HCT116 (cell line): Measurements from ENCODE around the gene GRM3. TPM values are rescaled to one million over a fixed set of nuclear protein-coding genes. Genes with fewer than 3 reads are reported as not detected.
A peak's percentile ranks its signal among the peaks of the same experiment; 100 is the strongest.

ENCODE experiments used
- ATAC-seq: fragments of 200-7000 bp; cut with Tn5 transposase; 2 replicates; pipeline ENCODE4 v1.9.1; 2020; ENCODE audit warnings: mild to moderate bottlenecking, moderate library complexity
- BruUV-seq: library from RNA; stranded (reverse); fragments of 400-500 nt; replicated peaks from 2 replicates; lab custom pipeline; 2021; lab: Mats Ljungman, UMichigan
- CTCF ChIA-PET: fragments of 300-600 bp; sonication (Branson Sonifier 250); formaldehyde crosslinking; loops from one replicate; lab custom pipeline; 2021; ENCODE audit warnings: antibody characterized with exemption; lab: Charles Lee
- POLR2A ChIA-PET: fragments of 300-600, 350-600 bp; sonication (Branson Sonifier 250); formaldehyde crosslinking; loops from one replicate; lab custom pipeline; 2021; ENCODE audit warnings: antibody characterized with exemption; lab: Charles Lee
- RAD21 ChIA-PET, 2 experiments: fragments of 300-600 bp; sonication (Branson Sonifier 250); formaldehyde crosslinking; loops; one replicate each; lab custom pipeline; 2023; ENCODE audit warnings: low total read pairs in 2 of 2; ENCODE audit not compliant: uncharacterized antibody in 2 of 2, unreplicated experiment in 2 of 2, low non-redundant PET in 1 of 2; lab: Charles Lee
- DNase-seq: peaks from one replicate; pipeline ENCODE4 v3.0.0-alpha.2; 2010; ENCODE audit warnings: low read depth, low spot score
- H2AFZ ChIP-seq: fragments of 200-600 bp; shearing (Covaris generic), sonication (generic); 2 replicates; pipeline ENCODE4 v1.6.1; 2017; ENCODE audit warnings: low read depth, mixed run types, mixed read lengths, antibody characterized with exemption, low read length; ENCODE audit not compliant: poor library complexity, severe bottlenecking
- H3K27ac ChIP-seq: 2 replicates; pipeline ENCODE4 v1.5.1; 2012; ENCODE audit warnings: low read depth, low read length
- H3K27me3 ChIP-seq: fragments of 200-600 bp; sonication (generic); 2 replicates; pipeline ENCODE4 v1.6.1; 2016; ENCODE audit warnings: mixed run types, low read length, mixed read lengths; ENCODE audit not compliant: insufficient read depth
- H3K36me3 ChIP-seq, 2 experiments: fragments of 200-500 bp in 1 of 2; fragments of 200-600 bp in 1 of 2; sonication (Bioruptor generic) in 1 of 2; sonication (generic) in 1 of 2; 2 replicates each; pipeline versions ENCODE4 v1.5.1 to v1.6.1; 2014 to 2016; ENCODE audit warnings: low read length in 2 of 2, inconsistent platforms in 1 of 2, mixed read lengths in 1 of 2, mixed run types in 1 of 2; ENCODE audit not compliant: insufficient read depth in 2 of 2, control insufficient read depth in 1 of 2
- H3K4me1 ChIP-seq, 2 experiments: fragments of 200-600 bp in 1 of 2; sonication (generic) in 1 of 2; 2 replicates each; pipeline versions ENCODE4 v1.5.1 to v1.6.1; 2012 to 2017; ENCODE audit warnings: low read length in 2 of 2, inconsistent platforms in 1 of 2, mild to moderate bottlenecking in 1 of 2, mixed read lengths in 1 of 2, mixed run types in 1 of 2, moderate library complexity in 1 of 2; ENCODE audit not compliant: insufficient read depth in 2 of 2, control insufficient read depth in 1 of 2
- H3K4me2 ChIP-seq: fragments of 200-600 bp; sonication (generic); 2 replicates; pipeline ENCODE4 v1.6.1; 2017; ENCODE audit warnings: mixed run types, low read length, mixed read lengths
- H3K4me3 ChIP-seq, 2 experiments: fragments of 200-600 bp in 1 of 2; sonication (generic) in 1 of 2; replicated peaks in 1 of 2; 2 replicates each; pipeline ENCODE4 v1.5.1; 2011 to 2016; ENCODE audit warnings: low read length in 2 of 2, control low read depth in 1 of 2, low read depth in 1 of 2, mild to moderate bottlenecking in 1 of 2, mixed read lengths in 1 of 2, mixed run types in 1 of 2
- H3K79me2 ChIP-seq: fragments of 200-600 bp; sonication (generic); 2 replicates; pipeline ENCODE4 v1.6.1; 2017; ENCODE audit warnings: mild to moderate bottlenecking, mixed run types, low read length, moderate library complexity, mixed read lengths; ENCODE audit not compliant: insufficient read depth
- H3K9ac ChIP-seq: fragments of 200-600 bp; sonication (generic); 2 replicates; pipeline ENCODE4 v1.6.1; 2016; ENCODE audit warnings: low read length, mixed read lengths
- H3K9me2 ChIP-seq: fragments of 200-600 bp; sonication (generic), shearing (Covaris generic); 2 replicates; pipeline ENCODE4 v1.6.1; 2017; ENCODE audit warnings: mixed run types, mild to moderate bottlenecking, moderate library complexity; ENCODE audit not compliant: insufficient read depth
- H3K9me3 ChIP-seq, 2 experiments: fragments of 200-500 bp in 1 of 2; fragments of 200-600 bp in 1 of 2; sonication (Bioruptor generic) in 1 of 2; sonication (generic) in 1 of 2; 2 replicates each; pipeline ENCODE4 v1.6.1; 2014 to 2017; ENCODE audit warnings: low read length in 2 of 2, mixed read lengths in 2 of 2, inconsistent platforms in 1 of 2, low read depth in 1 of 2, mild to moderate bottlenecking in 1 of 2, mixed run types in 1 of 2, moderate library complexity in 1 of 2; ENCODE audit not compliant: control insufficient read depth in 1 of 2, insufficient read depth in 1 of 2
- H4K20me1 ChIP-seq: fragments of 200-600 bp; sonication (generic), shearing (Covaris generic); 2 replicates; pipeline ENCODE4 v1.6.1; 2017; ENCODE audit warnings: mixed run types, mild to moderate bottlenecking, moderate library complexity; ENCODE audit not compliant: insufficient read depth
- ATF3 ChIP-seq: IDR thresholded peaks from 2 replicates; pipeline ENCODE4 v1.6.1; 2012
- CEBPB ChIP-seq: IDR thresholded peaks from 2 replicates; pipeline ENCODE4 v1.6.1; 2012; ENCODE audit warnings: low read depth
- ELF1 ChIP-seq: IDR thresholded peaks from 2 replicates; pipeline ENCODE4 v1.6.1; 2012; ENCODE audit warnings: low read depth, borderline replicate concordance
- EZH2 ChIP-seq: fragments of 200-600 bp; sonication (generic); IDR thresholded peaks from 2 replicates; pipeline ENCODE4 v1.6.1; 2017; ENCODE audit warnings: antibody characterized with exemption, mixed run types
- EZH2phosphoT487 ChIP-seq: fragments of 200-600 bp; IDR thresholded peaks from 2 replicates; pipeline ENCODE4 v1.6.1; 2018; ENCODE audit warnings: antibody characterized with exemption, borderline replicate concordance
- FOSL1 ChIP-seq: IDR thresholded peaks from 2 replicates; pipeline ENCODE4 v1.6.1; 2012; ENCODE audit warnings: low read depth
- POLR2A ChIP-seq: IDR thresholded peaks from 2 replicates; pipeline ENCODE4 v1.7.0; 2011; ENCODE audit warnings: borderline replicate concordance; ENCODE audit not compliant: insufficient read depth, insufficient read length; ENCODE audit errors: extremely low read depth
- SP1 ChIP-seq: IDR thresholded peaks from 2 replicates; pipeline ENCODE4 v1.6.1; 2012; ENCODE audit warnings: low read depth
- SRF ChIP-seq: IDR thresholded peaks from 2 replicates; pipeline ENCODE4 v1.6.1; 2012; ENCODE audit warnings: low read depth
- TCF7L2 ChIP-seq: IDR thresholded peaks from 2 replicates; pipeline ENCODE4 v1.7.0; 2011; ENCODE audit warnings: borderline replicate concordance, inconsistent platforms; ENCODE audit not compliant: insufficient read depth, insufficient read length; ENCODE audit errors: extremely low read depth
- ZBTB33 ChIP-seq: IDR thresholded peaks from 2 replicates; pipeline ENCODE4 v1.6.1; 2011; ENCODE audit warnings: mild to moderate bottlenecking, low read length, moderate library complexity; ENCODE audit not compliant: insufficient replicate concordance; ENCODE audit errors: extremely low read depth
- intact Hi-C: fragments of 100-400 bp; cut with micrococcal nuclease; formaldehyde crosslinking; loops from 2 replicates; pipeline ENCODE4 v1.10.0; 2022
- total RNA-seq: library from RNA; stranded (reverse); gene quantifications from one replicate; pipeline ENCODE4 v1.2.1, GENCODE V29; 2021; ENCODE audit not compliant: unreplicated experiment

GRM3 gene
- total RNA-seq, 1 experiment from 2014 or later: not detected

GRCh38 chr7:86648169-86648568 is 4.5 kb downstream of the GRM3 start:
- Histone ChIP-seq H3K9me2 (no peaks in the 10 kb centered on the region), H3K9ac (no peak overlapping the region), H3K4me3 (no peak overlapping the region), H3K27ac (no peak overlapping the region), H4K20me1 (no peaks in the 10 kb centered on the region), H3K4me2 (no peak overlapping the region), H3K9me3 (no peaks in the 10 kb centered on the region), H3K79me2 (no peaks in the 10 kb centered on the region)
- no TSS peak for BruUV-seq
- intact Hi-C loops: no loop called here
- RAD21 ChIA-PET: interaction anchor here in 1 of 2 experiments (0.6 kb wide), 1 partner anchor 180 kb away, joined by 7 read pairs; no protein-coding TSS in a partner anchor
- TF ChIP-seq ZBTB33 (no peak), SP1 (no peak), EZH2phosphoT487 (no peak)
- TF ChIP-seq, all 23 proteins: peak for 0
- 0 out of 2 replicates have a peak, but pooled peaks cover 9% of the 10 kb centered on the region for H3K27me3 ChIP-seq
- no peaks in the 10 kb centered on the region for H3K36me3 ChIP-seq
- ChIA-PET CTCF (no interaction called here), POLR2A (no interaction called here)
- ATAC-seq (no peak), DNase-seq (no peak)
- no peaks in the 10 kb centered on the region for H3K4me1 ChIP-seq
- H2AFZ ChIP-seq: no peak overlapping the region

- DNase-seq (no peak), ATAC-seq (no peak)
- no TSS peak for BruUV-seq
- RAD21 ChIA-PET: no interaction called here
- Histone ChIP-seq H3K9me3 (no peaks in the 10 kb centered on the region), H3K9me2 (no peaks in the 10 kb centered on the region), H4K20me1 (no peaks in the 10 kb centered on the region), H3K4me1 (no peaks in the 10 kb centered on the region), H3K4me3 (no peak overlapping the region), H3K27ac (no peak overlapping the region), H2AFZ (peak overlapping the region; percentile 58), H3K79me2 (no peaks in the 10 kb centered on the region), H3K4me2 (no peak overlapping the region), H3K36me3 (no peaks in the 10 kb centered on the region), H3K27me3 (0 out of 2 replicates have a peak, but pooled peaks cover 7% of the 10 kb centered on the region), H3K9ac (no peak overlapping the region)
- intact Hi-C loops: no loop called here
- POLR2A ChIA-PET: no interaction called here
- TF ChIP-seq ZBTB33: no peak
- TF ChIP-seq CEBPB: no peak
- TF ChIP-seq FOSL1: no peak
- TF ChIP-seq ELF1: no peak
- no peak for TF ChIP-seq EZH2
- no peak for TF ChIP-seq SRF
- TF ChIP-seq SP1: no peak
- no peak for TF ChIP-seq POLR2A
- no peak for TF ChIP-seq EZH2phosphoT487
- no peak for TF ChIP-seq TCF7L2
- no peak for TF ChIP-seq ATF3
- CTCF ChIA-PET: no interaction called here
These were observed 10.4 kb downstream of the GRM3 start for GRCh38 chr7:86653919-86654659.
